Measurements from ENCODE around the gene EP400. TPM values are rescaled to one million over a fixed set of nuclear protein-coding genes. Genes with fewer than 3 reads are reported as not detected.

EP400 gene
- total and polyA plus RNA-seq, 9 of the 15 experiments (the other 6 are each of a cell fraction or from before 2014, with no cell fraction given), result 4.5 to 58.0 (median 7.0) TPM

GRCh38 chr12:131915823-131916222 is 33.9 kb upstream of the EP400 start:
- H2AFZ ChIP-seq (ENCODE audit: low read depth, low read length), result no peak overlapping the region
- H3K4me1 ChIP-seq (replicated peaks in 1 of 2; ENCODE audit: control insufficient read depth in 2 of 2, insufficient read depth in 2 of 2, low read length in 2 of 2), result peaks cover 0 to 37% of the 10 kb centered on the region in 2 experiments; a peak in 2 of 5 replicates
- no peak for ATAC-seq
- no peak for DNase-seq (ENCODE audit: extremely low read depth in 1 of 4, low spot score in 3 of 4)
- FAIRE-seq, result no peak
- H3K79me2 ChIP-seq (ENCODE audit: control insufficient read depth, insufficient read depth, low read length), result no peaks in the 10 kb centered on the region
- no peak overlapping the region for H3K4me3 ChIP-seq
- H3K36me3 ChIP-seq (ENCODE audit: control insufficient read depth, insufficient read depth, low read length), result peaks cover 20% of the 10 kb centered on the region; the same call in 2 of the 3 replicates
- intact Hi-C loops (cut with micrococcal nuclease), result no loop called here
- TF ChIP-seq FOXJ2 (tag; IDR thresholded peaks at IDR 0.05), result no peak
- no peak for TF ChIP-seq ZNF699 (CRISPR knock-in tag; IDR thresholded peaks at IDR 0.05; ENCODE audit: insufficient replicate concordance)
- no peak for TF ChIP-seq ZNF408 (CRISPR knock-in tag; IDR thresholded peaks at IDR 0.05; ENCODE audit: low read depth)
- TF ChIP-seq SRSF7 (optimal IDR thresholded peaks at IDR 0.05; ENCODE audit: low read depth, low read length), result no peak
- TF ChIP-seq ZNF764 (CRISPR knock-in tag; IDR thresholded peaks at IDR 0.05; ENCODE audit: low read depth), result no peak
- no peak for TF ChIP-seq RBM14 (IDR thresholded peaks at IDR 0.05; ENCODE audit: borderline replicate concordance, insufficient read depth, low read depth, low read length)
- no peak for TF ChIP-seq NR4A1 (CRISPR knock-in tag; IDR thresholded peaks at IDR 0.05)
- TF ChIP-seq NR4A1 (tag; IDR thresholded peaks at IDR 0.05), result no peak
- no peak for TF ChIP-seq KLF13 (tag; IDR thresholded peaks at IDR 0.05; ENCODE audit: borderline replicate concordance, low read depth)
- TF ChIP-seq, protein P1, sequence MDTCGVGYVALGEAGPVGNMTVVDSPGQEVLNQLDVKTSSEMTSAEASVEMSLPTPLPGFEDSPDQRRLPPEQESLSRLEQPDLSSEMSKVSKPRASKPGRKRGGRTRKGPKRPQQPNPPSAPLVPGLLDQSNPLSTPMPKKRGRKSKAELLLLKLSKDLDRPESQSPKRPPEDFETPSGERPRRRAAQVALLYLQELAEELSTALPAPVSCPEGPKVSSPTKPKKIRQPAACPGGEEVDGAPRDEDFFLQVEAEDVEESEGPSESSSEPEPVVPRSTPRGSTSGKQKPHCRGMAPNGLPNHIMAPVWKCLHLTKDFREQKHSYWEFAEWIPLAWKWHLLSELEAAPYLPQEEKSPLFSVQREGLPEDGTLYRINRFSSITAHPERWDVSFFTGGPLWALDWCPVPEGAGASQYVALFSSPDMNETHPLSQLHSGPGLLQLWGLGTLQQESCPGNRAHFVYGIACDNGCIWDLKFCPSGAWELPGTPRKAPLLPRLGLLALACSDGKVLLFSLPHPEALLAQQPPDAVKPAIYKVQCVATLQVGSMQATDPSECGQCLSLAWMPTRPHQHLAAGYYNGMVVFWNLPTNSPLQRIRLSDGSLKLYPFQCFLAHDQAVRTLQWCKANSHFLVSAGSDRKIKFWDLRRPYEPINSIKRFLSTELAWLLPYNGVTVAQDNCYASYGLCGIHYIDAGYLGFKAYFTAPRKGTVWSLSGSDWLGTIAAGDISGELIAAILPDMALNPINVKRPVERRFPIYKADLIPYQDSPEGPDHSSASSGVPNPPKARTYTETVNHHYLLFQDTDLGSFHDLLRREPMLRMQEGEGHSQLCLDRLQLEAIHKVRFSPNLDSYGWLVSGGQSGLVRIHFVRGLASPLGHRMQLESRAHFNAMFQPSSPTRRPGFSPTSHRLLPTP (IDR thresholded peaks at IDR 0.05; ENCODE audit: borderline replicate concordance, extremely low read depth, insufficient read length), result no peak
- TF ChIP-seq U2AF1 (optimal IDR thresholded peaks at IDR 0.05; ENCODE audit: low read depth, low read length), result no peak
- TF ChIP-seq WHSC1 (IDR thresholded peaks at IDR 0.05; ENCODE audit: low read length), result no peak
- TF ChIP-seq, protein P2, sequence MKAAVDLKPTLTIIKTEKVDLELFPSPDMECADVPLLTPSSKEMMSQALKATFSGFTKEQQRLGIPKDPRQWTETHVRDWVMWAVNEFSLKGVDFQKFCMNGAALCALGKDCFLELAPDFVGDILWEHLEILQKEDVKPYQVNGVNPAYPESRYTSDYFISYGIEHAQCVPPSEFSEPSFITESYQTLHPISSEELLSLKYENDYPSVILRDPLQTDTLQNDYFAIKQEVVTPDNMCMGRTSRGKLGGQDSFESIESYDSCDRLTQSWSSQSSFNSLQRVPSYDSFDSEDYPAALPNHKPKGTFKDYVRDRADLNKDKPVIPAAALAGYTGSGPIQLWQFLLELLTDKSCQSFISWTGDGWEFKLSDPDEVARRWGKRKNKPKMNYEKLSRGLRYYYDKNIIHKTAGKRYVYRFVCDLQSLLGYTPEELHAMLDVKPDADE (conservative IDR thresholded peaks at IDR 0.05; ENCODE audit: control insufficient read depth, low read depth, low read length), result no peak
- no peak for TF ChIP-seq CHCHD3 (CRISPR knock-in tag; IDR thresholded peaks at IDR 0.05)
- no peaks in the 10 kb centered on the region for H4K20me1 ChIP-seq (replicated peaks; ENCODE audit: control insufficient read depth, insufficient read depth, low read length)
- POLR2A ChIA-PET, result interaction anchor here (0.6 kb wide), 1 partner anchor 16 kb away, joined by 3 read pairs; no protein-coding TSS in a partner anchor
- CTCF ChIA-PET (ENCODE audit: low intra/inter-chr PET ratio), result interaction anchor here (0.6 kb wide), 1 partner anchor 88 kb away, joined by 3 read pairs; no protein-coding TSS in a partner anchor
- H3K27ac ChIP-seq (ENCODE audit: extremely low read depth, low read depth, low read length), result no peak overlapping the region
- H3K9me3 ChIP-seq (replicated peaks; ENCODE audit: control insufficient read depth, insufficient read depth, low read depth, low read length), result no peaks in the 10 kb centered on the region
- peak overlapping the region in 1 of 2 experiments; percentile 45; a peak in 1 of 4 replicates for H3K9ac ChIP-seq (ENCODE audit: insufficient read depth in 1 of 2, low read depth in 2 of 2, low read length in 2 of 2)
- BruUV-seq (replicated peaks), result no TSS peak
- in situ Hi-C loops (cut with MboI), result no loop called here
- H3K27me3 ChIP-seq (ENCODE audit: control insufficient read depth in 2 of 2, insufficient read depth in 2 of 2, low read length in 2 of 2), result no peaks in the 10 kb centered on the region
- no peaks in the 10 kb centered on the region for H3K9me1 ChIP-seq (ENCODE audit: control insufficient read depth, insufficient read depth, low read length)
- no peak overlapping the region for H3K4me2 ChIP-seq (ENCODE audit: insufficient read depth, low read length)
- no CpG with 5 or more reads among the region's 21 CpGs for WGBS (ENCODE audit: insufficient coverage, low coverage, missing lambda C conversion rate)
